ENCODE results near the gene OLFML3.
"Not testable (repeated sequence)": the region's sequence is repeated elsewhere in the genome, so short reads cannot be mapped to it uniquely, and the experiment has no call there.

Gene OLFML3

DNA sequence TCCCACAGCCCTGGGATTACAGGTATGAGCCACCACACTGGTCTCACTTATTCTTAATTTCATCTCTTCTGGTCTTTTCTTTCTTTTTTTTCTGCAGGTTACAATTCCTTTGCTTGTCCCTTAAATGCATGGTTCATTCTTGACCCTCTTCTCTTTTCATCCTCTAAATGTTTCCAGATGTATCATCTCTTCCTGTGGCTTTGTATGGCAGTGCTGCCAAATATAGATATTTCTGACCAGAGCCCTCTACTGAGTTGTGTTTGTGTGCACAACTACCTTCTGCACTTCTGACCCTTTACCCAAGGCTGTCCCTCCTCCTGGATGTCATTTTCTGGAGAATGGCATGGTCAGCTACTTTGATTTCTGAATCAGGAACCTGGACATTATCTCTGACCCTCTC lies 32.5 kb downstream of the OLFML3 start:
- no peaks in the 10 kb centered on the region for H4K20me1 ChIP-seq (ENCODE audit: insufficient read depth, low read length)
- no peak overlapping the region for H3K9ac ChIP-seq (ENCODE audit: low read depth, low read length)
- no peaks in the 10 kb centered on the region for H3K27me3 ChIP-seq (ENCODE audit: insufficient read depth, low read length, poor library complexity)
- no peaks in the 10 kb centered on the region for H3K36me3 ChIP-seq (ENCODE audit: insufficient read depth, low read length)
- no peaks in the 10 kb centered on the region for H3K79me2 ChIP-seq (ENCODE audit: insufficient read depth, low read length)
- H2AFZ ChIP-seq (ENCODE audit: low read depth, low read length), result no peak overlapping the region
- ATAC-seq (ENCODE audit: insufficient read depth, low read depth), result no peak
- TF ChIP-seq EZH2 (IDR thresholded peaks at IDR 0.05; ENCODE audit: borderline replicate concordance, low read depth, low read length, severe bottlenecking), result no peak
- TF ChIP-seq, protein P1, sequence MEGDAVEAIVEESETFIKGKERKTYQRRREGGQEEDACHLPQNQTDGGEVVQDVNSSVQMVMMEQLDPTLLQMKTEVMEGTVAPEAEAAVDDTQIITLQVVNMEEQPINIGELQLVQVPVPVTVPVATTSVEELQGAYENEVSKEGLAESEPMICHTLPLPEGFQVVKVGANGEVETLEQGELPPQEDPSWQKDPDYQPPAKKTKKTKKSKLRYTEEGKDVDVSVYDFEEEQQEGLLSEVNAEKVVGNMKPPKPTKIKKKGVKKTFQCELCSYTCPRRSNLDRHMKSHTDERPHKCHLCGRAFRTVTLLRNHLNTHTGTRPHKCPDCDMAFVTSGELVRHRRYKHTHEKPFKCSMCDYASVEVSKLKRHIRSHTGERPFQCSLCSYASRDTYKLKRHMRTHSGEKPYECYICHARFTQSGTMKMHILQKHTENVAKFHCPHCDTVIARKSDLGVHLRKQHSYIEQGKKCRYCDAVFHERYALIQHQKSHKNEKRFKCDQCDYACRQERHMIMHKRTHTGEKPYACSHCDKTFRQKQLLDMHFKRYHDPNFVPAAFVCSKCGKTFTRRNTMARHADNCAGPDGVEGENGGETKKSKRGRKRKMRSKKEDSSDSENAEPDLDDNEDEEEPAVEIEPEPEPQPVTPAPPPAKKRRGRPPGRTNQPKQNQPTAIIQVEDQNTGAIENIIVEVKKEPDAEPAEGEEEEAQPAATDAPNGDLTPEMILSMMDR (IDR thresholded peaks at IDR 0.05; ENCODE audit: borderline replicate concordance, extremely low read depth, low read length, poor library complexity, severe bottlenecking), result no peak
- H3K4me3 ChIP-seq (ENCODE audit: low read depth in 1 of 2, low read length in 2 of 2), result no peak overlapping the region
- H3K9me3 ChIP-seq (ENCODE audit: insufficient read depth, low read length, severe bottlenecking), result no peaks in the 10 kb centered on the region
- no peak overlapping the region for H3K27ac ChIP-seq (ENCODE audit: low read length)
- no peak overlapping the region for H3K4me2 ChIP-seq (ENCODE audit: insufficient read depth, low read length)
- H3K4me1 ChIP-seq (ENCODE audit: insufficient read depth, low read length), result no peaks in the 10 kb centered on the region
- no peak for DNase-seq

DNA sequence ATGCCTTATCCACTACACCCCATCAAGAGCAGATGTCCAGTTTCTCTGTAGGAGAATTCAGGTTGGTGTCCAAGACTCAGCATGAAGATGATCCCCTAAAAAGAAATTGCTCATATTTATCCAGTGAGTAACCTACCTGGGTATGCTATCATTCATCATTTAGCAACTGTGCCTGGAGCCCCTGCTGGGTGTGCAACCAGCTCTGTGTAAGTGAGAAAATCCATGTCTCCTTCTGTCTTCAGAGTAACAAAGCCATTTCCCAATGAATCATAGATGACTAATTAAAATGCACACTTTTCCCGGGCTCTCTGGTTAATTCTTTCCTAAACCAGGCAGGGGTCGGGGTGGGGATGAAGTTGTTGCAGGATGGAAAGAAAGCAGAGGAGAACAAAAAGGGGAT lies 35.8 kb downstream of the OLFML3 start:
- ATAC-seq (ENCODE audit: insufficient read depth, low read depth), result no peak
- TF ChIP-seq EZH2 (IDR thresholded peaks at IDR 0.05; ENCODE audit: borderline replicate concordance, low read depth, low read length, severe bottlenecking), result no peak
- TF ChIP-seq, protein P1 (IDR thresholded peaks at IDR 0.05; ENCODE audit: borderline replicate concordance, extremely low read depth, low read length, poor library complexity, severe bottlenecking), result no peak

DNA sequence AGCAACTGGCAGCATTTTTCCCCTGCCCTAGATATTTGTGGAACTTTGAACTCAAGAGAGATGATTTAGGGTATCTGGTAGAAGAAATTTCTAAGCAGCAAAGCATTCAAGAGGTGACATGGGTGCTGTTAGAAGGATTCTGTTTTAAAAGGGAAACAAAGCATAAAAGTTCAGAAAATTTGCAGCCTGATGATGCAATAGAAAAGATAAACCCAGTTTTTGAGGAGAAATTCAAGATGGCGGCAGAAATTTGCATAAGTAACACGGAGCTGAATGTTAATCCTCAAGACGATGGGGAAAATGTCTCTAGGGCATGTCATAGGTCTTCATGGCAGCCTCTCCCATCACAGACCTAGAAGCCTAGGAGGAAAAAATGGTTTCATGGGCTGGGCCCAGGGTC lies 40.5 kb downstream of the OLFML3 start:
- not testable (repeated sequence) for H3K9ac ChIP-seq (ENCODE audit: low read depth, low read length); H4K20me1 ChIP-seq (ENCODE audit: insufficient read depth, low read length); H3K27me3 ChIP-seq (ENCODE audit: insufficient read depth, low read length, poor library complexity); H3K36me3 ChIP-seq (ENCODE audit: insufficient read depth, low read length); ATAC-seq (ENCODE audit: insufficient read depth, low read depth); H3K27ac ChIP-seq (ENCODE audit: low read length); DNase-seq; H2AFZ ChIP-seq (ENCODE audit: low read depth, low read length); H3K4me3 ChIP-seq (ENCODE audit: low read depth in 1 of 2, low read length in 2 of 2); H3K79me2 ChIP-seq (ENCODE audit: insufficient read depth, low read length); H3K9me3 ChIP-seq (ENCODE audit: insufficient read depth, low read length, severe bottlenecking); H3K4me2 ChIP-seq (ENCODE audit: insufficient read depth, low read length); H3K4me1 ChIP-seq (ENCODE audit: insufficient read depth, low read length)

More for the DNA sequence above, 35.8 kb downstream of the OLFML3 start:
- Histone ChIP-seq H3K27ac (ENCODE audit: low read length) (no peak overlapping the region), H3K4me2 (ENCODE audit: insufficient read depth, low read length) (no peak overlapping the region), H3K9ac (ENCODE audit: low read depth, low read length) (no peak overlapping the region), H2AFZ (ENCODE audit: low read depth, low read length) (no peak overlapping the region), H3K4me1 (ENCODE audit: insufficient read depth, low read length) (no peaks in the 10 kb centered on the region), H3K36me3 (ENCODE audit: insufficient read depth, low read length) (no peaks in the 10 kb centered on the region), H3K9me3 (ENCODE audit: insufficient read depth, low read length, severe bottlenecking) (no peaks in the 10 kb centered on the region), H3K4me3 (ENCODE audit: low read depth in 1 of 2, low read length in 2 of 2) (no peak overlapping the region), H3K27me3 (ENCODE audit: insufficient read depth, low read length, poor library complexity) (no peaks in the 10 kb centered on the region), H3K79me2 (ENCODE audit: insufficient read depth, low read length) (no peaks in the 10 kb centered on the region), H4K20me1 (ENCODE audit: insufficient read depth, low read length) (no peaks in the 10 kb centered on the region)
- DNase-seq, result no peak

DNA sequence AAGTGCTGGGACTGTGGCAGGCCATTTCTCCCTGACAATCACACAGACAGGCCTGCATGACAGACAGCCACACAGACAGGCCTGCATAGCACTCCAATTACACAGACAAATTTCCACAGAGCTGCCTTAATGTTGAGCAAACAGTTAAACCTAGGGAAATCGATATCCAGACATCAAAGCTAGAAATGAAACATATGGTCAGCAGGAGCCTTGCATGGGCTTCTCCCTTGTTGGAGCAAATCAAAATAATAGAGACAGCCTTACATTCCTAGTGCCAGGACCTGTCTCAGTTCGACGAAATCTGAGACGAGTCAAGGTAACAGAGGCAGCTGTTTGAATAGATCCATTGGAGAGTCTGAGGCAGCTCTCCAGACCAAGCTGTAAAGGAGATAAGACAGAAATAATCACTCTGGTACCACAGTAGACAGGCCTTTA lies 42.4 kb downstream of the OLFML3 start:
- Histone ChIP-seq H3K36me3 (ENCODE audit: insufficient read depth, low read length) (no peaks in the 10 kb centered on the region), H3K27me3 (ENCODE audit: insufficient read depth, low read length, poor library complexity) (no peaks in the 10 kb centered on the region), H3K9me3 (ENCODE audit: insufficient read depth, low read length, severe bottlenecking) (no peaks in the 10 kb centered on the region), H3K4me1 (ENCODE audit: insufficient read depth, low read length) (no peaks in the 10 kb centered on the region), H4K20me1 (ENCODE audit: insufficient read depth, low read length) (no peaks in the 10 kb centered on the region), H3K79me2 (ENCODE audit: insufficient read depth, low read length) (no peaks in the 10 kb centered on the region), H3K9ac (ENCODE audit: low read depth, low read length) (no peak overlapping the region), H2AFZ (ENCODE audit: low read depth, low read length) (no peak overlapping the region), H3K4me3 (ENCODE audit: low read depth in 1 of 2, low read length in 2 of 2) (no peak overlapping the region), H3K27ac (ENCODE audit: low read length) (no peak overlapping the region), H3K4me2 (ENCODE audit: insufficient read depth, low read length) (no peak overlapping the region)
- DNase-seq, result no peak
- TF ChIP-seq EZH2 (IDR thresholded peaks at IDR 0.05; ENCODE audit: borderline replicate concordance, low read depth, low read length, severe bottlenecking), result no peak
- TF ChIP-seq, protein P1 (IDR thresholded peaks at IDR 0.05; ENCODE audit: borderline replicate concordance, extremely low read depth, low read length, poor library complexity, severe bottlenecking), result no peak
- no peak for ATAC-seq (ENCODE audit: insufficient read depth, low read depth)
